Neuronal stem cell (in vitro differentiated cells): ENCODE results near the gene CPAMD8.

Experiments used
- DNase-seq: peaks from one replicate; pipeline ENCODE4 v3.0.0-alpha.2; 2013; ENCODE audit warnings: low spot score
- H2AFZ ChIP-seq: one replicate; pipeline ENCODE4 v1.6.1; 2013; ENCODE audit warnings: mild to moderate bottlenecking, low read length, inconsistent platforms
- H2AK5ac ChIP-seq: 2 replicates; pipeline ENCODE4 v1.6.1; 2013; ENCODE audit warnings: low read depth, mild to moderate bottlenecking, inconsistent platforms, low read length, moderate library complexity, mixed read lengths
- H2BK120ac ChIP-seq: 2 replicates; pipeline ENCODE4 v1.6.1; 2013; ENCODE audit warnings: low read depth, mild to moderate bottlenecking, inconsistent platforms, low read length, moderate library complexity, mixed read lengths
- H2BK12ac ChIP-seq: one replicate; pipeline ENCODE4 v1.6.1; 2013; ENCODE audit warnings: low read length, inconsistent platforms
- H2BK15ac ChIP-seq: 2 replicates; pipeline ENCODE4 v1.6.1; 2013; ENCODE audit warnings: mild to moderate bottlenecking, low read length, inconsistent platforms, mixed read lengths
- H2BK5ac ChIP-seq: one replicate; pipeline ENCODE4 v1.6.1; 2013; ENCODE audit warnings: inconsistent platforms, mild to moderate bottlenecking, low read length, moderate library complexity
- H3K14ac ChIP-seq: one replicate; pipeline ENCODE4 v1.6.1; 2013; ENCODE audit warnings: low read length, inconsistent platforms
- H3K18ac ChIP-seq: 2 replicates; pipeline ENCODE4 v1.6.1; 2013; ENCODE audit warnings: low read length, inconsistent platforms
- H3K23ac ChIP-seq: 2 replicates; pipeline ENCODE4 v1.6.1; 2013; ENCODE audit warnings: low read depth, mild to moderate bottlenecking, mixed read lengths, low read length, inconsistent platforms; ENCODE audit not compliant: poor library complexity
- H3K27ac ChIP-seq: replicated peaks from 3 replicates; pipeline ENCODE4 v1.5.1; 2013; ENCODE audit warnings: low read length, inconsistent platforms
- H3K27me3 ChIP-seq, 3 experiments: 2 replicates each; pipeline ENCODE4 v1.6.1; 2013; ENCODE audit warnings: low read length in 3 of 3, mild to moderate bottlenecking in 2 of 3, inconsistent platforms in 1 of 3, low read depth in 1 of 3, mixed read lengths in 1 of 3, moderate library complexity in 1 of 3; ENCODE audit not compliant: control insufficient read depth in 3 of 3, insufficient read depth in 3 of 3
- H3K36me3 ChIP-seq, 2 donors: replicated peaks in 1 of 2; 2 replicates each; pipeline ENCODE4 v1.6.1; 2013; ENCODE audit warnings: low read length in 2 of 2; ENCODE audit not compliant: control insufficient read depth in 2 of 2, insufficient read depth in 2 of 2
- H3K4ac ChIP-seq: 2 replicates; pipeline ENCODE4 v1.6.1; 2013; ENCODE audit warnings: inconsistent platforms, mild to moderate bottlenecking, low read length, moderate library complexity
- H3K4me1 ChIP-seq, 2 donors: 1 replicate in 1 of 2; 2 replicates in 1 of 2; pipeline ENCODE4 v1.6.1; 2013; ENCODE audit warnings: low read length in 2 of 2, low read depth in 1 of 2; ENCODE audit not compliant: control insufficient read depth in 2 of 2, insufficient read depth in 1 of 2
- H3K4me2 ChIP-seq: one replicate; pipeline ENCODE4 v1.6.1; 2013; ENCODE audit warnings: mild to moderate bottlenecking, low read length, inconsistent platforms; ENCODE audit not compliant: insufficient read depth, poor library complexity, severe bottlenecking
- H3K4me3 ChIP-seq, 2 donors: 2 replicates each; pipeline ENCODE4 v1.5.1; 2013; ENCODE audit warnings: low read length in 2 of 2, mild to moderate bottlenecking in 2 of 2, inconsistent platforms in 1 of 2, moderate library complexity in 1 of 2
- H3K79me1 ChIP-seq: one replicate; pipeline ENCODE4 v1.6.1; 2013; ENCODE audit warnings: low read depth, mild to moderate bottlenecking, inconsistent platforms, low read length, moderate library complexity
- H3K9ac ChIP-seq: one replicate; pipeline ENCODE4 v1.6.1; 2013; ENCODE audit warnings: mild to moderate bottlenecking, low read depth, low read length, inconsistent platforms; ENCODE audit not compliant: poor library complexity
- H3K9me3 ChIP-seq, 2 donors: replicated peaks in 1 of 2; 2 replicates each; pipeline versions ENCODE3 to v1.6.1; 2013; ENCODE audit warnings: low read length in 2 of 2, mild to moderate bottlenecking in 2 of 2, inconsistent platforms in 1 of 2, low read depth in 1 of 2, mixed read lengths in 1 of 2, moderate library complexity in 1 of 2; ENCODE audit not compliant: control insufficient read depth in 2 of 2, insufficient read depth in 1 of 2
- H4K8ac ChIP-seq: one replicate; pipeline ENCODE4 v1.6.1; 2013; ENCODE audit warnings: low read depth, mild to moderate bottlenecking, inconsistent platforms, low read length, moderate library complexity
- H4K91ac ChIP-seq: one replicate; pipeline ENCODE4 v1.6.1; 2013; ENCODE audit warnings: low read length, low read depth, mild to moderate bottlenecking, inconsistent platforms; ENCODE audit not compliant: poor library complexity
- WGBS, 2 donors: extraction: QIAGEN DNeasy Blood & Tissue Kit; methylation state at CpG; one replicate each; pipeline ENCODE4 v1.1.7; 2013; ENCODE audit warnings: missing lambda C conversion rate in 2 of 2, mixed read lengths in 1 of 2; ENCODE audit not compliant: insufficient read length in 2 of 2, insufficient replicate concordance in 1 of 2; ENCODE audit errors: extremely low coverage in 2 of 2; 5-methylcytosine and 5-hydroxymethylcytosine counted together

CPAMD8 gene

GRCh38 chr19:16908759-16909158 lies 117.9 kb downstream of the CPAMD8 start:
- Histone ChIP-seq H3K4me1 (no peaks in the 10 kb centered on the region), H3K9me3 (peaks cover 22 to 24% of the 10 kb centered on the region in 2 donors), H2BK15ac (no peak overlapping the region), H3K4me3 (peak overlapping the region in 1 of 2 donors; percentile 48), H3K27me3 (no peaks in the 10 kb centered on the region), H2BK12ac (no peak overlapping the region), H3K4me2 (no peak overlapping the region), H3K79me1 (no peaks in the 10 kb centered on the region), H3K14ac (peak overlapping the region; percentile 38), H4K8ac (no peak overlapping the region), H3K9ac (no peak overlapping the region), H2AFZ (no peak overlapping the region), H2BK120ac (no peak overlapping the region), H3K23ac (no peak overlapping the region), H2BK5ac (peak overlapping the region; percentile 66), H3K36me3 (peaks cover 0 to 18% of the 10 kb centered on the region in 2 donors), H2AK5ac (no peak overlapping the region), H4K91ac (no peak overlapping the region), H3K27ac (no peak overlapping the region), H3K18ac (no peak overlapping the region), H3K4ac (no peak overlapping the region)
- WGBS, 2 donors = no CpG with 5 or more reads among the region's 12 CpGs
- no peak for DNase-seq

- Histone ChIP-seq H3K23ac (no peak overlapping the region), H2AK5ac (no peak overlapping the region), H3K79me1 (no peaks in the 10 kb centered on the region), H3K4ac (no peak overlapping the region), H2BK120ac (no peak overlapping the region), H3K27me3 (no peaks in the 10 kb centered on the region), H3K27ac (no peak overlapping the region), H2BK5ac (no peak overlapping the region), H3K36me3 (peaks cover 0 to 8% of the 10 kb centered on the region in 2 donors), H3K9ac (no peak overlapping the region), H2BK12ac (no peak overlapping the region), H3K9me3 (no peaks in the 10 kb centered on the region), H3K4me2 (no peak overlapping the region), H4K91ac (no peak overlapping the region), H3K4me3 (no peak overlapping the region), H2BK15ac (no peak overlapping the region), H2AFZ (no peak overlapping the region), H3K4me1 (peaks cover 0 to 5% of the 10 kb centered on the region in 2 donors), H4K8ac (no peak overlapping the region), H3K14ac (no peak overlapping the region), H3K18ac (no peak overlapping the region)
- WGBS, 2 donors = no CpG with 5 or more reads among the region's 5 CpGs
- no peak for DNase-seq
Measured at GRCh38 chr19:16904599-16904998, 122.0 kb downstream of the CPAMD8 start.

GRCh38 chr19:16903347-16903746 lies 123.3 kb downstream of the CPAMD8 start:
- Histone ChIP-seq H4K91ac (no peak overlapping the region), H3K36me3 (peaks cover 0 to 4% of the 10 kb centered on the region in 2 donors), H3K9me3 (no peaks in the 10 kb centered on the region), H3K79me1 (peaks cover 2% of the 10 kb centered on the region), H2BK15ac (no peak overlapping the region), H2BK120ac (no peak overlapping the region), H3K18ac (no peak overlapping the region), H3K9ac (no peak overlapping the region), H3K23ac (no peak overlapping the region), H2AK5ac (no peak overlapping the region), H2BK5ac (peak overlapping the region; percentile 83), H3K4me1 (peaks cover 2 to 5% of the 10 kb centered on the region in 2 donors), H2BK12ac (no peak overlapping the region), H3K27me3 (peaks cover 0 to under 1% (median 0%) of the 10 kb centered on the region in 3 experiments), H3K4me3 (no peak overlapping the region), H3K14ac (no peak overlapping the region), H3K27ac (no peak overlapping the region), H2AFZ (no peak overlapping the region), H4K8ac (no peak overlapping the region), H3K4me2 (no peak overlapping the region), H3K4ac (no peak overlapping the region)
- no CpG with 5 or more reads among the region's 7 CpGs for WGBS, 2 donors
- DNase-seq = no peak

GRCh38 chr19:16902545-16902944 lies 124.1 kb downstream of the CPAMD8 start:
- Histone ChIP-seq H3K27ac (no peak overlapping the region), H4K91ac (no peak overlapping the region), H2BK12ac (no peak overlapping the region), H2BK5ac (no peak overlapping the region), H3K27me3 (peaks cover 0 to 4% (median 0%) of the 10 kb centered on the region in 3 experiments), H3K9me3 (no peaks in the 10 kb centered on the region), H4K8ac (no peak overlapping the region), H2AFZ (no peak overlapping the region), H2BK15ac (no peak overlapping the region), H3K18ac (no peak overlapping the region), H2BK120ac (no peak overlapping the region), H3K14ac (no peak overlapping the region), H3K36me3 (peaks cover 0 to 4% of the 10 kb centered on the region in 2 donors), H3K9ac (no peak overlapping the region), H3K79me1 (peaks cover 2% of the 10 kb centered on the region), H3K4me2 (no peak overlapping the region), H3K4me3 (no peak overlapping the region), H3K4me1 (peaks cover 4 to 5% of the 10 kb centered on the region in 2 donors), H2AK5ac (no peak overlapping the region), H3K4ac (no peak overlapping the region), H3K23ac (no peak overlapping the region)
- DNase-seq = no peak
- no CpG with 5 or more reads among the region's 12 CpGs for WGBS, 2 donors
